ENCODE measurements around the gene MRPL39. TPM values are rescaled to one million over a fixed set of nuclear protein-coding genes. Genes with fewer than 3 reads are reported as not detected.

Gene MRPL39
- total and polyA plus RNA-seq, 3 donors from 2014 or later: 35.5 to 66.7 (median 48.8) TPM

DNA sequence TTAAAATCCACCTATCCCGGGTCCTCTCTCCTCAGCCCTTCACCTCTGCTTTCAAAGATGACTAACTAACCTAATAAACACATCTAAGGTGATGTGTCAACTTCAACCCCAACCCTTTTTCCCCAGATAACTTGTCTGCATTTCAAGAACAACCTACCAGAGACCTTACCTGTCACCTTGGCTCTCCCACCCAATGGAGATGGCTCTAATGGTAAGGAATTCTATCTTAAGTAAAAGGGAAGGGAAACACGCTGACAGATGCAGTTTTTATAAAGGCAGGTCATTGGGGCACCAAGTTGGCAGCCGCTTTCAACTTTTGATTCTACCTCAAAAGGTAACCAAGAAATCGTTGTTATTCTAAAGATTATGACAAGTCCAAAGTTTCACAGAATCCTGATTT is 37.6 kb downstream of the MRPL39 start:
- no peaks in the 10 kb centered on the region for H3K27me3 ChIP-seq
- H3K27ac ChIP-seq: no peak overlapping the region
- no peak for TF ChIP-seq POLR2A (IDR thresholded peaks at IDR 0.05)
- TF ChIP-seq, protein P1, sequence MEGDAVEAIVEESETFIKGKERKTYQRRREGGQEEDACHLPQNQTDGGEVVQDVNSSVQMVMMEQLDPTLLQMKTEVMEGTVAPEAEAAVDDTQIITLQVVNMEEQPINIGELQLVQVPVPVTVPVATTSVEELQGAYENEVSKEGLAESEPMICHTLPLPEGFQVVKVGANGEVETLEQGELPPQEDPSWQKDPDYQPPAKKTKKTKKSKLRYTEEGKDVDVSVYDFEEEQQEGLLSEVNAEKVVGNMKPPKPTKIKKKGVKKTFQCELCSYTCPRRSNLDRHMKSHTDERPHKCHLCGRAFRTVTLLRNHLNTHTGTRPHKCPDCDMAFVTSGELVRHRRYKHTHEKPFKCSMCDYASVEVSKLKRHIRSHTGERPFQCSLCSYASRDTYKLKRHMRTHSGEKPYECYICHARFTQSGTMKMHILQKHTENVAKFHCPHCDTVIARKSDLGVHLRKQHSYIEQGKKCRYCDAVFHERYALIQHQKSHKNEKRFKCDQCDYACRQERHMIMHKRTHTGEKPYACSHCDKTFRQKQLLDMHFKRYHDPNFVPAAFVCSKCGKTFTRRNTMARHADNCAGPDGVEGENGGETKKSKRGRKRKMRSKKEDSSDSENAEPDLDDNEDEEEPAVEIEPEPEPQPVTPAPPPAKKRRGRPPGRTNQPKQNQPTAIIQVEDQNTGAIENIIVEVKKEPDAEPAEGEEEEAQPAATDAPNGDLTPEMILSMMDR (IDR thresholded peaks at IDR 0.05): no peak
- H3K4me3 ChIP-seq: no peak overlapping the region
- 91 to 96% methylated on average over 4 of the region's 4 CpGs for WGBS, 2 donors
- intact Hi-C loops (cut with DNase I; ENCODE audit: low total_unique reads): no loop called here
- no peaks in the 10 kb centered on the region for H3K9me3 ChIP-seq
- no peaks in the 10 kb centered on the region for H3K4me1 ChIP-seq
- no peak for DNase-seq
- no peaks in the 10 kb centered on the region for H3K36me3 ChIP-seq (ENCODE audit: low read depth, missing control alignments)

DNA sequence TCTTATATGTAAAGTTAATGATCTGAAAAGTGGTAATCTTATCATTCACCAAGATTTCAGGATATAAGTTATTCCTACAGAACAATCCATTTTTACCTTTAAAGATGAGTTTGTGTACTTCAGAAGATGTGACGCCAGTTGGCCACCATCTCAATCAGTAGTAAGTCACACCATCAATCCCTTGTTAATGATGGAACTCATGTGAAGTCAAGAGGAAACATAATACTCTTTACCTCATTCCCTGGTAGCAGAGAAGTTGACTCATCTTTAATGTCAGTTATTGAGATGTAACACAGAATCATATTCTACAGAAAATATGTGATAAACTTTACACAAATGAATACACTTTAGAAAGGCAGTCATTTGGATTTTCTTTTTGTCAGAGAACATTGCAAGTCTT is 38.2 kb downstream of the MRPL39 start:
- no peak overlapping the region for H3K4me3 ChIP-seq
- no peak for TF ChIP-seq POLR2A (IDR thresholded peaks at IDR 0.05)
- TF ChIP-seq, protein P1 (IDR thresholded peaks at IDR 0.05): no peak
- no peaks in the 10 kb centered on the region for H3K9me3 ChIP-seq
- no peaks in the 10 kb centered on the region for H3K36me3 ChIP-seq (ENCODE audit: low read depth, missing control alignments)
- no peak for DNase-seq
- H3K27ac ChIP-seq: no peak overlapping the region
- intact Hi-C loops (cut with DNase I; ENCODE audit: low total_unique reads): no loop called here
- 89 to 95% methylated on average over 1 of the region's 1 CpG for WGBS, 2 donors
- H3K4me1 ChIP-seq: no peaks in the 10 kb centered on the region
- H3K27me3 ChIP-seq: no peaks in the 10 kb centered on the region

- TF ChIP-seq POLR2A (IDR thresholded peaks at IDR 0.05): no peak
- TF ChIP-seq, protein P1 (IDR thresholded peaks at IDR 0.05): no peak
- DNase-seq: peak; percentile 54
- H3K4me1 ChIP-seq: no peaks in the 10 kb centered on the region
- H3K4me3 ChIP-seq: no peak overlapping the region
- no peak overlapping the region for H3K27ac ChIP-seq
- no peaks in the 10 kb centered on the region for H3K36me3 ChIP-seq (ENCODE audit: low read depth, missing control alignments)
- intact Hi-C loops (cut with DNase I; ENCODE audit: low total_unique reads): no loop called here
- H3K9me3 ChIP-seq: no peaks in the 10 kb centered on the region
- no peaks in the 10 kb centered on the region for H3K27me3 ChIP-seq
- 37 to 41% methylated on average over 5 of the region's 5 CpGs for WGBS, 2 donors
Measured at GRCh38 chr21:25568246-25568645, 39.0 kb downstream of the MRPL39 start.

- intact Hi-C loops (cut with DNase I; ENCODE audit: low total_unique reads): no loop called here
- Histone ChIP-seq H3K4me3 (no peak overlapping the region), H3K27me3 (no peaks in the 10 kb centered on the region), H3K27ac (no peak overlapping the region), H3K36me3 (ENCODE audit: low read depth, missing control alignments) (no peaks in the 10 kb centered on the region), H3K9me3 (no peaks in the 10 kb centered on the region), H3K4me1 (no peaks in the 10 kb centered on the region)
- TF ChIP-seq, protein P1 (IDR thresholded peaks at IDR 0.05): no peak
- TF ChIP-seq POLR2A (IDR thresholded peaks at IDR 0.05): no peak
- WGBS, 2 donors: 96 to 98% methylated on average over 4 of the region's 4 CpGs
- no peak for DNase-seq
Measured at GRCh38 chr21:25567472-25567871, 39.8 kb downstream of the MRPL39 start.

GRCh38 chr21:25566645-25567044 is 40.6 kb downstream of the MRPL39 start:
- intact Hi-C loops (cut with DNase I; ENCODE audit: low total_unique reads): no loop called here
- Histone ChIP-seq H3K27me3 (no peaks in the 10 kb centered on the region), H3K4me3 (no peak overlapping the region), H3K36me3 (ENCODE audit: low read depth, missing control alignments) (no peaks in the 10 kb centered on the region), H3K4me1 (no peaks in the 10 kb centered on the region), H3K27ac (no peak overlapping the region), H3K9me3 (no peaks in the 10 kb centered on the region)
- no peak for DNase-seq
- 83 to 94% methylated on average over 3 of the region's 3 CpGs for WGBS, 2 donors
- TF ChIP-seq, protein P1 (IDR thresholded peaks at IDR 0.05): no peak
- TF ChIP-seq POLR2A (IDR thresholded peaks at IDR 0.05): no peak
